IPS-NIHi11 (cell line): Measurements from ENCODE around the gene LIMD2.

ENCODE experiments used
- DNase-seq: peaks from one replicate; pipeline ENCODE4 v3.0.0; 2012; ENCODE audit warnings: mixed read lengths, low spot score

The LIMD2 gene

GRCh38 chr17:63681530-63681929 is 18.4 kb downstream of the LIMD2 start:
- no peak for DNase-seq

GRCh38 chr17:63680700-63681099 is 19.2 kb downstream of the LIMD2 start:
- no peak for DNase-seq

- DNase-seq = no peak
Measured at GRCh38 chr17:63679214-63679613, 20.7 kb downstream of the LIMD2 start.

- DNase-seq = no peak
Measured at GRCh38 chr17:63676584-63676983, 23.3 kb downstream of the LIMD2 start.

GRCh38 chr17:63675607-63676546 is 24.0 kb downstream of the LIMD2 start:
- no peak for DNase-seq

- no peak for DNase-seq
Measured at GRCh38 chr17:63675231-63675606, 24.7 kb downstream of the LIMD2 start.

- no peak for DNase-seq
Measured at GRCh38 chr17:63672856-63673255, 27.1 kb downstream of the LIMD2 start.

- no peak for DNase-seq
Measured at GRCh38 chr17:63665527-63666214, 34.3 kb downstream of the LIMD2 start.

GRCh38 chr17:63659850-63660249 is 40.1 kb downstream of the LIMD2 start:
- DNase-seq = no peak

- DNase-seq = no peak
Measured at GRCh38 chr17:63658366-63658765, 41.6 kb downstream of the LIMD2 start.

GRCh38 chr17:63657786-63658185 is 42.1 kb downstream of the LIMD2 start:
- DNase-seq = no peak

GRCh38 chr17:63653050-63653449 is 46.9 kb downstream of the LIMD2 start:
- DNase-seq = no peak

GRCh38 chr17:63652106-63652505 is 47.8 kb downstream of the LIMD2 start:
- DNase-seq = no peak

- DNase-seq = no peak
Measured at GRCh38 chr17:63649813-63650212, 50.1 kb downstream of the LIMD2 start.

GRCh38 chr17:63647936-63648335 is 52.0 kb downstream of the LIMD2 start:
- DNase-seq = peak; percentile 50

GRCh38 chr17:63647065-63647725 is 52.7 kb downstream of the LIMD2 start:
- DNase-seq = no peak

- DNase-seq = no peak
Measured at GRCh38 chr17:63646488-63646806, 53.5 kb downstream of the LIMD2 start.
